ENCODE measurements around the gene PRR12. TPM values are rescaled to one million over a fixed set of nuclear protein-coding genes. Genes with fewer than 3 reads are reported as not detected.

The PRR12 gene
- polyA plus RNA-seq, 1 donor (not counting 4 experiments of a cell fraction or from before 2014, with no cell fraction given): 0.35 TPM

GRCh38 chr19:49653466-49653806 lies 62.5 kb downstream of the PRR12 start:
- no peaks in the 10 kb centered on the region for H3K9me1 ChIP-seq (ENCODE audit: control insufficient read depth, extremely low read depth, insufficient read depth, low read length)
- H3K27ac ChIP-seq (ENCODE audit: control insufficient read depth, insufficient read depth, low read length): no peak overlapping the region
- dilution Hi-C loops (cut with MboI; ENCODE audit: extremely low pct_ligation_motif_present, low sequenced_read_pairs): no loop called here
- H3K4me3 ChIP-seq (ENCODE audit: control insufficient read depth in 2 of 3, extremely low read depth in 1 of 3, insufficient read depth in 2 of 3, low read depth in 1 of 3, low read length in 3 of 3): no peak overlapping the region
- no peak overlapping the region for H3K4me2 ChIP-seq (ENCODE audit: control insufficient read depth, extremely low read depth, insufficient read depth, low read depth, low read length)
- H3K9me3 ChIP-seq (ENCODE audit: control insufficient read depth, low read depth, low read length): no peaks in the 10 kb centered on the region
- no peak for TF ChIP-seq EZH2 (IDR thresholded peaks at IDR 0.05; ENCODE audit: low read length)
- TF ChIP-seq, protein P1, sequence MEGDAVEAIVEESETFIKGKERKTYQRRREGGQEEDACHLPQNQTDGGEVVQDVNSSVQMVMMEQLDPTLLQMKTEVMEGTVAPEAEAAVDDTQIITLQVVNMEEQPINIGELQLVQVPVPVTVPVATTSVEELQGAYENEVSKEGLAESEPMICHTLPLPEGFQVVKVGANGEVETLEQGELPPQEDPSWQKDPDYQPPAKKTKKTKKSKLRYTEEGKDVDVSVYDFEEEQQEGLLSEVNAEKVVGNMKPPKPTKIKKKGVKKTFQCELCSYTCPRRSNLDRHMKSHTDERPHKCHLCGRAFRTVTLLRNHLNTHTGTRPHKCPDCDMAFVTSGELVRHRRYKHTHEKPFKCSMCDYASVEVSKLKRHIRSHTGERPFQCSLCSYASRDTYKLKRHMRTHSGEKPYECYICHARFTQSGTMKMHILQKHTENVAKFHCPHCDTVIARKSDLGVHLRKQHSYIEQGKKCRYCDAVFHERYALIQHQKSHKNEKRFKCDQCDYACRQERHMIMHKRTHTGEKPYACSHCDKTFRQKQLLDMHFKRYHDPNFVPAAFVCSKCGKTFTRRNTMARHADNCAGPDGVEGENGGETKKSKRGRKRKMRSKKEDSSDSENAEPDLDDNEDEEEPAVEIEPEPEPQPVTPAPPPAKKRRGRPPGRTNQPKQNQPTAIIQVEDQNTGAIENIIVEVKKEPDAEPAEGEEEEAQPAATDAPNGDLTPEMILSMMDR (optimal IDR thresholded peaks at IDR 0.05 in 1 of 3, IDR thresholded peaks at IDR 0.05 in 1 of 3, conservative IDR thresholded peaks at IDR 0.05 in 1 of 3; ENCODE audit: extremely low read depth in 1 of 3, insufficient read depth in 2 of 3, low read length in 3 of 3): no peak
- DNase-seq (ENCODE audit: low read depth, low spot score) (no peak), FAIRE-seq (no peak)
- H3K27me3 ChIP-seq (ENCODE audit: control insufficient read depth, extremely low read depth, insufficient read depth, low read length): no peaks in the 10 kb centered on the region
- H3K4me1 ChIP-seq (ENCODE audit: control insufficient read depth, extremely low read depth, insufficient read depth, low read length): no peaks in the 10 kb centered on the region
- H4K20me1 ChIP-seq (ENCODE audit: control insufficient read depth, extremely low read depth, insufficient read depth, low read length): peaks cover 9% of the 10 kb centered on the region
- H3K36me3 ChIP-seq (ENCODE audit: control insufficient read depth in 2 of 2, extremely low read depth in 1 of 2, insufficient read depth in 2 of 2, low read length in 2 of 2): peaks cover 44 to 45% of the 10 kb centered on the region in 2 experiments
- no peak overlapping the region for H3K9ac ChIP-seq (ENCODE audit: control insufficient read depth, extremely low read depth, insufficient read depth, low read length)
- peaks cover 32% of the 10 kb centered on the region for H3K79me2 ChIP-seq (ENCODE audit: control insufficient read depth, insufficient read depth, low read length)
- H2AFZ ChIP-seq (ENCODE audit: control insufficient read depth, low read length): no peak overlapping the region

DNA sequence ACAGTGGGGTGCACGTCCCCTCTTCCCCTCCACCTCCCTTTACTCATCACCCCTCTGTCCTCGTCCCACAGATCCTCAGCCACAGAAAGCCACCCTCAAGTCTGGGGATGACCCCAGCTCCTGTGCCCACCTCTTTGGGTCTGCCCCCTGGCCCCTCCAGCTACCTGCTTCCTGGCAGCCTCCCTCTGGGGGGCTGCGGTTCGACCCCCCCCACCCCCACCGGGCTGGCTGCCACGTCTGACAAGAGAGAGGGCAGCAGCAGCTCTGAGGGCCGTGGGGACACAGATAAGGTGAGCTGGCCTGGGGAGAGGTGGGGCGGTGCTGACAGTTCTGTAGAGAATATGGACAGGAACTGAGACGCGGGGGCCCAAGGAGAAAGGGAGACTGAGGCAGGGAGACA lies 63.6 kb downstream of the PRR12 start:
- no peak for DNase-seq (ENCODE audit: low read depth, low spot score)
- H3K27me3 ChIP-seq (ENCODE audit: control insufficient read depth, extremely low read depth, insufficient read depth, low read length): no peaks in the 10 kb centered on the region
- no peak for FAIRE-seq
- H4K20me1 ChIP-seq (ENCODE audit: control insufficient read depth, extremely low read depth, insufficient read depth, low read length): peaks cover 5% of the 10 kb centered on the region
- H3K4me3 ChIP-seq (ENCODE audit: control insufficient read depth in 2 of 3, extremely low read depth in 1 of 3, insufficient read depth in 2 of 3, low read depth in 1 of 3, low read length in 3 of 3): no peak overlapping the region
- no peaks in the 10 kb centered on the region for H3K9me3 ChIP-seq (ENCODE audit: control insufficient read depth, low read depth, low read length)
- TF ChIP-seq, protein P1 (optimal IDR thresholded peaks at IDR 0.05 in 1 of 3, IDR thresholded peaks at IDR 0.05 in 1 of 3, conservative IDR thresholded peaks at IDR 0.05 in 1 of 3; ENCODE audit: extremely low read depth in 1 of 3, insufficient read depth in 2 of 3, low read length in 3 of 3): no peak
- no peak for TF ChIP-seq EZH2 (IDR thresholded peaks at IDR 0.05; ENCODE audit: low read length)
- no peak overlapping the region for H3K9ac ChIP-seq (ENCODE audit: control insufficient read depth, extremely low read depth, insufficient read depth, low read length)
- no peaks in the 10 kb centered on the region for H3K9me1 ChIP-seq (ENCODE audit: control insufficient read depth, extremely low read depth, insufficient read depth, low read length)
- peaks cover 48 to 52% of the 10 kb centered on the region in 2 experiments for H3K36me3 ChIP-seq (ENCODE audit: control insufficient read depth in 2 of 2, extremely low read depth in 1 of 2, insufficient read depth in 2 of 2, low read length in 2 of 2)
- peaks cover 25% of the 10 kb centered on the region for H3K79me2 ChIP-seq (ENCODE audit: control insufficient read depth, insufficient read depth, low read length)
- dilution Hi-C loops (cut with MboI; ENCODE audit: extremely low pct_ligation_motif_present, low sequenced_read_pairs): no loop called here
- H2AFZ ChIP-seq (ENCODE audit: control insufficient read depth, low read length): no peak overlapping the region
- no peaks in the 10 kb centered on the region for H3K4me1 ChIP-seq (ENCODE audit: control insufficient read depth, extremely low read depth, insufficient read depth, low read length)
- no peak overlapping the region for H3K27ac ChIP-seq (ENCODE audit: control insufficient read depth, insufficient read depth, low read length)
- H3K4me2 ChIP-seq (ENCODE audit: control insufficient read depth, extremely low read depth, insufficient read depth, low read depth, low read length): no peak overlapping the region

All from keratinocyte (primary cell).